GM03348 (cell line): ENCODE data around the gene WDR46.

Experiments used
- DNase-seq: peaks from one replicate; pipeline ENCODE4 v3.0.0; 2012; ENCODE audit warnings: low spot score

Gene WDR46

DNA sequence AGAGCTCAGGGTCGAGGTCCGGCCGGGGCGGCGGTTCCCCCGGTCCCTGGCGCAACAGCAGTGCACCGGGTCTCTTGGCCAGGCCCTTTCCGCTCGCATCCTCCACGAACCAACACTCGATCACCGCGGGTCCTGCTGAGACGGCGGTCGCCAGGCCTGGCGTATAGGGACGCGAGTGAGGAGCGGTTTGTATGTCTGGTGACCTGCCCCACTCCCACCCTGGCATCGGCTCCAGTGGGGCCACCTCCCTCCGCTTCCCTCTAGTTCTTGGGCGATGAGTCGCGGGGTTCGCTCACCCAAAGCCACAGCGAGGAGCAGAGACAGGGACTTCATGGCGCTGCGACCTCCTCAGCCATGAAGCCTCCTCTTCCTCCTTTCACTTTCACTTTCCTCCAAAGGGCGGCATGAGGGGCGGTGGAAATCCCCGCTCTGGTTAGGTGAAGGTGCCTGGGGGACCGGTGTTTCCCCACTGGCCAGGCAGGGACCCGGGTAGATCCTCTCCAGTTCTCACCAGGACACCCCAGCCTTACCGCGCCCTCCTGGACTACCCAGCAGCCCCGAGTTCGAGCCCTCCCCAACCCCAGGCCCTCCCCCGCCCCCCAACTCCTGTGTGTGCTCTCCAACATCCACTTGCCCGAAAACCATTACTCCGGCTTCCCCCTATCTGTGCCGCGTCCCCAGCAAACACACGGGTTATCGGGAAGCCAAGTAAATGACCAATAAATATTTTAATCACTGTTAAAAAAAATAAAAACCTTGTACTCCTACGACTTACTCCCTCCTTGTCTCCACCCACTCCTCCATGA, 24.9 kb upstream of the WDR46 start, which contains the start of gene TAPBP:
Gene TAPBP, minus strand, starts transcription at position 370 of the 806 bp plus-strand sequence. Its CDS starts 37 bp downstream, at position 333.
- DNase-seq, result peak; percentile 63

DNA sequence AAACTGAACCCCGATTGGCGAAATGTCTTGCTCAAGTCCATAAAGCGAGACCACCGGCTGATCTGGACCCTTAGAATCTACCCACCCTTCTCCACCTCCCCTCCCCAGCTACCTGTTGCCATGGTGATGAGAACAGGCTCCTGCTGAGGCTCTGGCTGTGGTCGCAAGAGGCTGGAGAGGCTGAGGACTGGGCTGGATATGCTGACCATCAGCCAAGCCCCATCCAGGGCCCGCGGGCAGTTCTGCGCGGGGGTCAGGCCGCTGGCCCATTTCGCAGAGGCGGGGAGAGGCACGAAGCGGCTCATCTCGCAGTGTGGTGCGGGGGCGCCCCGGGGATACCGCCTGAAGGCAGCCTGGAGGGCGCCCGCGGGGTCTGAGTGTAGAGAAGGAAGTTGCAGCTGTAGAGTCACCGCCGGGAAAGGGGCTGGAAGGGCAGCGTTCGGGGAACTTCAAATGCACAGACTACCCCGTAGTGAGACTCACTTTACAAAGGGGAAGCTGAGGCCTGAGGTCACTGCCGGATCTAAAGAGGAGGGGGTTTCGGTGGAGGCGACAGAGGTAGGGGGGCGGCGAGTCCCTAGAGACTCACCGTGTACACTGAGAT, 24.2 kb upstream of the WDR46 start:
- DNase-seq, result peak; percentile 50

DNA sequence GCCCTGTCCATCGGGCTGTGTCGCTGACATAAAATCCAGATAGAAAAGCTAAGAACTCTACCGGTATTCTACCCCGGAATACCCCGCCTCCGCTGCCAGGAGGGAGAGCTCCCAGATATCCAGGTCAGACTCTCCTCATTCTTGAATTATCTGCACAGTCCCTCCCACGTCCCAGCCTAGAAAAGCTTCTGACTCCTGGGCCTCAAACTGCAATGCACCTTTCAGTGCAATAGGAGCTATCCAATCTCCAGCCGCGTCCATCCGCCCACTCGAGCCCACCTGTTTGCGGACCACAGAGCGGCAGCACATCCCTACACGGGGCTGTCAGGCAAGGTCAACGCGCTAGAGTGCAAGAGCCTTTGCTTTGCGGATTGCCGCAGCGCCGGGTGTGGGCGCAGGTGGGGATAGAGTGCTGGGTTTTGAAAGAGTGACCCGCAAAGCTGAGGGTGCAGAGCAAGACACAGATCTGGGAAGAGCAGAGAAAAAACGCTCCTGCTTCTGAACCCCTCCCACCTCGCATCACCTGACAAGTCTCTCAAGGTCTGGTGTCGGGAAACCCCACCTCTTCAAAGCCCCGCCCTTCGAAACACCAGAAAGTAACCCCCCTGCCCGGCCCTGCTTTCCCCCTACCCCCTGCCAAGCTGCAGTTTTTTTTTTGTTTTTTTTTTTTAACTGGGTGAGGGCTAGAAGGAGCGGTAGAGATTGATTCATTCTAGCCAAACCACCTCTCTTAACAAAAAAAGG, 23.5 kb upstream of the WDR46 start:
- peak; percentile 54 for DNase-seq

DNA sequence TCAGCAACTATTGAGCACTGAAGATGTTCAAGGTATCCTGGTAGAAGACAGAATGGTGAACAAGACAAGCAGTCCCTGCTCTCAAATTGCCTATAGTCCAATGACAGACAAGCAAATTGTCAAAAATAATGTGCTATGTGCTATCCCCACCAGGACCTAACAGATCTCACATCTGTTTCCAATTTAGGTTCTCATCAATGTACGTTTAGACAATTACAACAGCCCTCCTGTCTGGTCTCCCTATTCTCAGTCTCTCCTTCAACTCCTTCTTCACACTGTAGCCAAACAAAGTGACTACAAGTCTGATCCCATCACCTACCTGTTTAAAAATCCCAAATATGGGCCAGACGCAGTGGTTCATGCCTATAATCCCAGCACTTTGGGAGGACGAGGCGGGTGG, 17.3 kb upstream of the WDR46 start:
- DNase-seq, result no peak

GRCh38 chr6:33305052-33305451, 16.0 kb upstream of the WDR46 start:
- DNase-seq, result no peak

DNA sequence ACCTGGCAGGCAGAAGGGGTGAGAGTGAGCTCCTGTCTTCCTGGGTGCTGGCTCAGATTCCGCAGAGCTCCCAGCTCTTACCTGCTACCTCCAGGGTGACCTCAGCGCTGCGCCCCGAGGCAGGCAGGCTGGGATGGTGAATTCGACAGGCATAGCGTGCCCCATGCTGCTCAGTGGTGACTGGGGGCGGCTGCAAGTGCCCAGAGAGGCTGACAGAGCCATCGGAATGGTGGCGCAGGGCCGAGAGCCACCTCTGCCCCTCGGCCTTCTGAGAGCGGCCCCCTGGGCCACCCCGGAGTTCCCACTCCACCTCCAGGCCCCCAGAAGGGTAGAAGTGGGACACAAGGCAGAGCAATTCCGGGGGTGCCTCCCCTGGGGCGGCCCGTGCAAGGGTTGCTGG, 15.2 kb upstream of the WDR46 start:
- DNase-seq, result no peak

GRCh38 chr6:33301877-33302276, 12.8 kb upstream of the WDR46 start:
- no peak for DNase-seq

- peak; percentile 94 for DNase-seq
Measured at GRCh38 chr6:33299237-33299944, 10.4 kb upstream of the WDR46 start.

GRCh38 chr6:33298773-33299236, 9.8 kb upstream of the WDR46 start, which contains the start of gene RGL2:
Gene RGL2 (minus strand): TSS chr6:33298942. CDS start chr6:33298610, 332 bp downstream.
- DNase-seq, result peak; percentile 80

GRCh38 chr6:33297956-33298772, 9.1 kb upstream of the WDR46 start:
- DNase-seq, result peak; percentile 91

- no peak for DNase-seq
Measured at GRCh38 chr6:33297406-33297955, 8.4 kb upstream of the WDR46 start.

DNA sequence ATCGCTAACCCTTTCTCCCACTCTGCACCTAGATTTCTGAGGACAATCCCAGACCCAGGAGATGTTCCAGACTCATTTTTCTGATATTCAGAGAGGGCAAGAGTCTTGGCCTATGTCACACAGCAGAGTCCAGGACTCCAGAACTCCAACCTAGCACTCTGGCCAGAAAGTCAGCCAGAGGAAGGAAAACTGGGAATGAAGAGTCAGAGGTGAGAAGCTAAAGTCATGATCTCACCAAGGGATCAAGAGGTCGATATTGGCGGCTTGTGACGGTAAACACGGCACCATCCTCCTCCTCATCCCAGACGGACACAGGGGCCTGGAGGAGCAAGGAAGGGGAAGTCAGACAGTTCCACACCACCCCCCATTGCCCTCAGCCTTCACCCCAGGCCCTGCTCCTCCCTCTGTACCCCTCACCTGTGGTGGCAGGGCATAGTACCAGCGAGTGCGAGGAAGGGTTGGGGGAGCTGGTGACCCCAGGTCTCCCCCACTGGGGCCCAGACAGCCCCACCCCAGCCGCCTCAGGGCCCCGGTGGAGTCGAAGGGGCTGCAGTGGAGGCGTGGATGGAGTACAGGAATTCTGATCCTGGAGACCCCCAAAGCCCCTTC, 7.9 kb upstream of the WDR46 start:
- DNase-seq, result no peak

DNA sequence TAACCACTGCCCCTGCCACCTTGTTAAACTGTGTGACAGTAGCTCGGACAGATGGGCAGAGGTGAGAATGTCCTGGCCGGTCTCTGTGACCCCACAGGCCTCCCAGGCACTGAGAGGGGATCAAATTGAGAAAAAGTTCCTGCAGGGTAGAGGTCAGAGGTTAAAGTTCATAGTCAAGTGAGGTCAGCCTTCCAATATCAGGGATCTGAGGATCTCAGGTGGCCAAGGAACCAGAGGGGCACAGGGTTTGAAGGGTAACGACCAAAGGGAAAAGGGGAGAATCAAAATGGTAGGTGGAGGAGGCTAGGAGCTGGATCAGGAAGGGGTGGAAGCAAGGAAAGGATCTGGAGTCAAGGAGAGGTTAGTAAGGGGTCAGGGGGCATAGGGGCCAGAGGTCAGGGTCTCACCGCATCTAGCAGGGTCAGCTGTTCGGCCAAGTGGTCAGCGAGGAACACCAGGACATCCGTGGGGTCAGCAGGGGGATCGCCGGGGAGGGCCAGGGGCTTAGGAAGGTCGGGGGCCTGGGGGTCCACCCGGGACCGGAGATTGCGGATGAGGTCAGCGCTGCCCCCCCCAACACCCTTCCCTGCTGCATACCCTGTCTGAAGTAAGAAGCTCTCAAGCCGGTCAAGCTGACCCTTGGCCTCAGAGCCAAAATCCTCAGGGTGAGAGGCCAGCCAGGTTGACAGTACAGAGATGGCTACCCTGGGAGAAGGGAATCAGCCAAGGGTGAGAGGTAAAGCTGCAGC, 6.8 kb upstream of the WDR46 start:
- no peak for DNase-seq

- no peak for DNase-seq
Measured at GRCh38 chr6:33294086-33294823, 5.2 kb upstream of the WDR46 start.

- no peak for DNase-seq
Measured at GRCh38 chr6:33292996-33293682, 4.1 kb upstream of the WDR46 start.

- DNase-seq, result no peak
Measured at GRCh38 chr6:33290459-33290858, 1.4 kb upstream of the WDR46 start.

DNA sequence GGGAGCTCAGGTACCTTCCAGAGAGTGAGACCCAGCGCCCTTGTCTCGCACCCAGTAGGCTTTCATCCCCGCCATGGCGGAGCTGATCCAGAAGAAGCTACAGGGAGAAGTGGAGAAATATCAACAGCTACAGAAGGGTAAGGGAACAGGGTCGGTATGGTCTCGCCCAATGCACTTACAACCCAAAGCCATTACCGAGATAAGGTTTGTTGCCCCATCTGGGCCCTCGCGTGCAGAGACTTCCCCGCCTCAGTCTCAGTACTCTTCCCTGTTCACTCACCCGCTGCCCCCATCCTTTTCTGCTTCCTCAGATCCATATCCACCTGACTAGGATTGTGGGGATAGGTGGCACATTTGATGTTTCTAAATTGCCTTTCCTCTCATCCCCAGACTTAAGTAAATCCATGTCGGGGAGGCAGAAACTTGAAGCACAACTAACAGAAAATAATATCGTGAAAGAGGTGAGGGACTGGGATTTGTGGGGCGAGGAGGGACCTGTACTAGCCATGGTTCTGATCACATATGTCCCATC, 811 bp upstream of the WDR46 start:
- no peak for DNase-seq
